Measurements from ENCODE around the gene VMP1.

DNA sequence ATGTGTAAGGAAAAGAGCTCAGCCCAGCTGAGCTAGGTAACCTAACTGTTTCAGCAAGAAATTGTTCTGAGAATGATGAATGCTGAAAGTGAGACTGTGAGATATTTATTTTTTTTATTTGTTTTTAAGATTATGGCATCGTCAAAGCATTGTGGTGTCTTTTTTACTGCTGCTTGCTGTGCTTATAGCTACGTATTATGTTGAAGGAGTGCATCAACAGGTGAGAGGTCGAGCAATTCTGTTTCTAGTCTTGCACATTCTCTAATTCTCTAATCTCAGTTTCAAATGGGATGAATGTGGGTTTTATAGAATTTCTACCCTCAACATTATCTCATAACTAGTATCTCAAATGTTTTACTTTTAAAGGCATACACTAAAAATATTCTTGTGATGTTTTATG is 29.9 kb downstream of the VMP1 start:
- TF ChIP-seq ZFP36 (IDR thresholded peaks at IDR 0.05; ENCODE audit: borderline replicate concordance, low read depth, low read length, partially characterized antibody), result no peak
- TF ChIP-seq ZNF513 (CRISPR knock-in tag; conservative IDR thresholded peaks at IDR 0.05), result no peak
- TF ChIP-seq JUNB (CRISPR knock-in tag; IDR thresholded peaks at IDR 0.05; ENCODE audit: borderline replicate concordance), result no peak
- TF ChIP-seq RFX3 (CRISPR knock-in tag; IDR thresholded peaks at IDR 0.05), result no peak
- TF ChIP-seq, protein P1, sequence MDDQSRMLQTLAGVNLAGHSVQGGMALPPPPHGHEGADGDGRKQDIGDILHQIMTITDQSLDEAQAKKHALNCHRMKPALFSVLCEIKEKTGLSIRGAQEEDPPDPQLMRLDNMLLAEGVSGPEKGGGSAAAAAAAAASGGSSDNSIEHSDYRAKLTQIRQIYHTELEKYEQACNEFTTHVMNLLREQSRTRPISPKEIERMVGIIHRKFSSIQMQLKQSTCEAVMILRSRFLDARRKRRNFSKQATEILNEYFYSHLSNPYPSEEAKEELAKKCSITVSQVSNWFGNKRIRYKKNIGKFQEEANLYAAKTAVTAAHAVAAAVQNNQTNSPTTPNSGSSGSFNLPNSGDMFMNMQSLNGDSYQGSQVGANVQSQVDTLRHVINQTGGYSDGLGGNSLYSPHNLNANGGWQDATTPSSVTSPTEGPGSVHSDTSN (CRISPR knock-in tag; IDR thresholded peaks at IDR 0.05; ENCODE audit: borderline replicate concordance), result no peak
- no peak for TF ChIP-seq FOXA1 (IDR thresholded peaks at IDR 0.05)
- no peak for TF ChIP-seq FOXA1 (CRISPR knock-in tag; IDR thresholded peaks at IDR 0.05)
- no peak for TF ChIP-seq PHF8 (CRISPR knock-in tag; IDR thresholded peaks at IDR 0.05)
- no peak for TF ChIP-seq ZFX (CRISPR knock-in tag; IDR thresholded peaks at IDR 0.05; ENCODE audit: low read depth)
